Vagina (tissue), 2 donors: Measurements from ENCODE around the gene KAT5.

Source experiments
- POLR2A ChIP-seq, 2 donors: fragments of 450-650 bp; IDR thresholded peaks; one replicate each; pipeline ENCODE4 v1.6.1; 2017; ENCODE audit warnings: antibody characterized with exemption in 2 of 2, mild to moderate bottlenecking in 2 of 2, moderate library complexity in 2 of 2
- POLR2AphosphoS5 ChIP-seq, 2 donors: sonication (generic); formaldehyde crosslinking; IDR thresholded peaks; one replicate each; pipeline ENCODE4 v1.9.0; 2017; ENCODE audit warnings: antibody characterized with exemption in 2 of 2, mild to moderate bottlenecking in 2 of 2, low read depth in 1 of 2; ENCODE audit not compliant: insufficient read depth in 1 of 2
- TF ChIP-seq, protein P1 (sequence below), 3 experiments: fragments of 450-650 bp in 2 of 3; fragments of 200-600 bp in 1 of 3; sonication (generic) in 1 of 3; IDR thresholded peaks; one replicate each; pipeline ENCODE4 v1.5.1; 2017 to 2019; ENCODE audit warnings: antibody characterized with exemption in 3 of 3, mild to moderate bottlenecking in 2 of 3, moderate library complexity in 2 of 3

- TF ChIP-seq POLR2AphosphoS5 (IDR thresholded peaks at IDR 0.05; ENCODE audit: insufficient read depth in 1 of 2, low read depth in 1 of 2) (no peak), POLR2A (IDR thresholded peaks at IDR 0.05) (no peak)
- TF ChIP-seq, protein P1, sequence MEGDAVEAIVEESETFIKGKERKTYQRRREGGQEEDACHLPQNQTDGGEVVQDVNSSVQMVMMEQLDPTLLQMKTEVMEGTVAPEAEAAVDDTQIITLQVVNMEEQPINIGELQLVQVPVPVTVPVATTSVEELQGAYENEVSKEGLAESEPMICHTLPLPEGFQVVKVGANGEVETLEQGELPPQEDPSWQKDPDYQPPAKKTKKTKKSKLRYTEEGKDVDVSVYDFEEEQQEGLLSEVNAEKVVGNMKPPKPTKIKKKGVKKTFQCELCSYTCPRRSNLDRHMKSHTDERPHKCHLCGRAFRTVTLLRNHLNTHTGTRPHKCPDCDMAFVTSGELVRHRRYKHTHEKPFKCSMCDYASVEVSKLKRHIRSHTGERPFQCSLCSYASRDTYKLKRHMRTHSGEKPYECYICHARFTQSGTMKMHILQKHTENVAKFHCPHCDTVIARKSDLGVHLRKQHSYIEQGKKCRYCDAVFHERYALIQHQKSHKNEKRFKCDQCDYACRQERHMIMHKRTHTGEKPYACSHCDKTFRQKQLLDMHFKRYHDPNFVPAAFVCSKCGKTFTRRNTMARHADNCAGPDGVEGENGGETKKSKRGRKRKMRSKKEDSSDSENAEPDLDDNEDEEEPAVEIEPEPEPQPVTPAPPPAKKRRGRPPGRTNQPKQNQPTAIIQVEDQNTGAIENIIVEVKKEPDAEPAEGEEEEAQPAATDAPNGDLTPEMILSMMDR (IDR thresholded peaks at IDR 0.05), result no peak
Measured at GRCh38 chr11:65722261-65722660, 10.2 kb downstream of the KAT5 start.
